K562 (cell line): ENCODE measurements around the gene L3MBTL1. TPM values are rescaled to one million over a fixed set of nuclear protein-coding genes. Genes with fewer than 3 reads are reported as not detected.

Source experiments
- ATAC-seq: fragments of 200-7000 bp; cut with Tn5 transposase; 3 replicates; pipeline ENCODE4 v1.9.1; 2020; ENCODE audit warnings: moderate library complexity
- BruUV-seq: library from RNA; stranded (reverse); fragments of 400-500 nt; replicated peaks from 2 replicates; lab custom pipeline; 2021; lab: Mats Ljungman, UMichigan
- CTCF ChIA-PET: fragments of 300-600 bp; formaldehyde crosslinking; extraction: SDS; loops from one replicate; lab custom pipeline; 2021; ENCODE audit warnings: low intra/inter-chr PET ratio; lab: Yijun Ruan, JAX
- POLR2A ChIA-PET: fragments of 300-600, 350-650 bp; sonication (Branson Sonifier 250); formaldehyde crosslinking; extraction: SDS; loops from one replicate; lab custom pipeline; 2021; ENCODE audit warnings: antibody characterized with exemption, inconsistent platforms; lab: Yijun Ruan, JAX
- DNase-seq, 4 experiments: peaks; one replicate each; pipeline versions ENCODE4 v3.0.0 to v3.0.0-alpha.2; 2011 to 2018; ENCODE audit warnings: low spot score in 3 of 4, mixed read lengths in 3 of 4; ENCODE audit errors: extremely low read depth in 1 of 4
- FAIRE-seq: peaks from 2 replicates; lab custom pipeline; 2011; peaks lifted over from hg19 to GRCh38; lab: Jason Lieb, UNC
- H2AFZ ChIP-seq: 2 replicates; pipeline ENCODE4 v1.6.0; 2011; ENCODE audit warnings: low read depth, low read length, control low read depth, inconsistent platforms
- H3K27ac ChIP-seq: fragments of 200-600 bp; 3 replicates; pipeline ENCODE4 v1.8.0; 2011; ENCODE audit warnings: low read depth, mild to moderate bottlenecking, control low read depth, inconsistent platforms, low read length, moderate library complexity, mixed read lengths; ENCODE audit errors: extremely low read depth
- H3K27me3 ChIP-seq, 2 experiments: fragments of 300-600 bp in 1 of 2; 2 replicates in 1 of 2; 3 replicates in 1 of 2; pipeline versions ENCODE4 v1.6.0 to v1.8.0; 2011; ENCODE audit warnings: inconsistent platforms in 2 of 2, low read length in 2 of 2, mild to moderate bottlenecking in 1 of 2, mixed read lengths in 1 of 2, moderate library complexity in 1 of 2; ENCODE audit not compliant: control insufficient read depth in 2 of 2, insufficient read depth in 2 of 2
- H3K36me3 ChIP-seq: fragments of 300-600 bp; 3 replicates; pipeline ENCODE4 v1.8.0; 2011; ENCODE audit warnings: mild to moderate bottlenecking, low read length, inconsistent platforms; ENCODE audit not compliant: control insufficient read depth, insufficient read depth
- H3K4me1 ChIP-seq, 2 experiments: fragments of 200-600 bp in 1 of 2; replicated peaks in 1 of 2; 2 replicates in 1 of 2; 3 replicates in 1 of 2; pipeline versions ENCODE4 v1.5.1 to v1.8.0; 2011; ENCODE audit warnings: inconsistent platforms in 2 of 2, low read length in 2 of 2, mild to moderate bottlenecking in 1 of 2, mixed read lengths in 1 of 2, moderate library complexity in 1 of 2; ENCODE audit not compliant: control insufficient read depth in 2 of 2, insufficient read depth in 2 of 2
- H3K4me2 ChIP-seq: 2 replicates; pipeline ENCODE4 v1.6.1; 2011; ENCODE audit warnings: low read length, control low read depth, inconsistent platforms, mixed read lengths; ENCODE audit not compliant: insufficient read depth
- H3K4me3 ChIP-seq: fragments of 200-600 bp; sonication (generic), shearing (Covaris generic); 2 replicates; pipeline ENCODE4 v1.5.1; 2016; ENCODE audit warnings: control low read depth, inconsistent platforms
- H3K79me2 ChIP-seq: fragments of 200-600 bp; 3 replicates; pipeline ENCODE4 v1.8.0; 2011; ENCODE audit warnings: low read length, inconsistent platforms; ENCODE audit not compliant: control insufficient read depth, insufficient read depth
- H3K9ac ChIP-seq, 2 experiments: 2 replicates each; pipeline versions ENCODE4 v1.6.0 to v1.6.1; 2011; ENCODE audit warnings: low read depth in 2 of 2, low read length in 2 of 2, control low read depth in 1 of 2, inconsistent platforms in 1 of 2, mild to moderate bottlenecking in 1 of 2, mixed read lengths in 1 of 2; ENCODE audit not compliant: insufficient read depth in 1 of 2
- H3K9me1 ChIP-seq: one replicate; pipeline ENCODE4 v1.6.0; 2011; ENCODE audit warnings: inconsistent platforms, mild to moderate bottlenecking, low read length, moderate library complexity; ENCODE audit not compliant: control insufficient read depth, insufficient read depth
- H3K9me3 ChIP-seq: replicated peaks from 2 replicates; pipeline ENCODE4 v1.5.1; 2011; ENCODE audit warnings: low read depth, low read length, inconsistent platforms; ENCODE audit not compliant: control insufficient read depth, insufficient read depth
- H4K20me1 ChIP-seq: replicated peaks from 2 replicates; pipeline ENCODE4 v1.6.1; 2011; ENCODE audit warnings: low read length, inconsistent platforms, mixed read lengths; ENCODE audit not compliant: control insufficient read depth, insufficient read depth
- MCM3 ChIP-seq: fragments of 450-650 bp; IDR thresholded peaks from 2 replicates; pipeline ENCODE4 v1.6.1; 2016
- NR2C2 ChIP-seq, 2 experiments: fragments of 200-800 bp in 1 of 2; sonication (Bioruptor generic) in 1 of 2; sonication (generic) in 1 of 2; formaldehyde crosslinking in 1 of 2; IDR thresholded peaks; 2 replicates each; pipeline versions ENCODE4 v1.6.1 to v1.8.0; 2016 to 2022; ENCODE audit warnings: mild to moderate bottlenecking in 1 of 2, missing compliant biosample characterization in 1 of 2, missing genetic modification characterization in 1 of 2, missing genetic modification reagents in 1 of 2
- POLR3A ChIP-seq: IDR thresholded peaks from 2 replicates; pipeline ENCODE4 v1.6.1; 2011; ENCODE audit warnings: borderline replicate concordance, mild to moderate bottlenecking, moderate library complexity; ENCODE audit not compliant: insufficient read length, insufficient read depth; ENCODE audit errors: extremely low read depth
- YY1 ChIP-seq, 3 experiments: IDR thresholded peaks; 2 replicates each; pipeline ENCODE4 v1.6.1; 2011; ENCODE audit warnings: low read length in 2 of 3, mild to moderate bottlenecking in 2 of 3, moderate library complexity in 2 of 3, borderline replicate concordance in 1 of 3, control low read depth in 1 of 3, low read depth in 1 of 3; ENCODE audit not compliant: insufficient read depth in 3 of 3, insufficient replicate concordance in 2 of 3, control insufficient read depth in 1 of 3, insufficient read length in 1 of 3; ENCODE audit errors: extremely low read depth in 1 of 3
- ZNF124 ChIP-seq: sonication (generic); formaldehyde crosslinking; IDR thresholded peaks from 2 replicates; pipeline ENCODE4 v1.8.1; 2022; ENCODE audit warnings: missing genetic modification reagents
- WGBS: fragments of 100-300 bp; shearing (Covaris generic); methylation state at CpG from one replicate; pipeline ENCODE4 v1.1.6; 2016; ENCODE audit warnings: low coverage, mixed read lengths; ENCODE audit not compliant: insufficient coverage; ENCODE audit errors: missing lambda C conversion rate; 5-methylcytosine and 5-hydroxymethylcytosine counted together
- in situ Hi-C: fragments of 300-500 bp; cut with MboI; formaldehyde crosslinking; loops from 4 replicates; pipeline ENCODE4 v1.15.0; 2018; ENCODE audit warnings: inconsistent platforms, mixed read lengths
- intact Hi-C: fragments of 100-400 bp; cut with micrococcal nuclease; formaldehyde crosslinking; loops from 2 replicates; pipeline ENCODE4 v1.14.2; 2022
- polyA plus RNA-seq, 8 experiments: library from polyadenylated mRNA; depleted of rRNA in 4 of 8; stranded (reverse) in 5 of 8; unstranded in 3 of 8; fragments of >200 nt; fragmentation: Nextera tagmentation in 2 of 8; fragmentation: Illumina TruSeq in 1 of 8; extraction: Ambion mirVana in 2 of 8; extraction: Trizol in 1 of 8; gene quantifications; 2 replicates each; pipeline versions ENCODE4 v1.2.1 to v1.2.3, GENCODE V29; 2011 to 2014; ENCODE audit warnings: inconsistent platforms in 1 of 8, missing spikeins in 1 of 8
- total RNA-seq, 7 experiments: library from RNA; depleted of rRNA in 6 of 7; stranded (reverse); fragments of >200 nt in 6 of 7; fragmentation: Illumina TruSeq in 2 of 7; extraction: Trizol in 2 of 7; gene quantifications; 2 replicates each; pipeline versions ENCODE4 v1.2.1 to v1.2.3, GENCODE V29; 2011 to 2021; ENCODE audit warnings: low replicate concordance in 1 of 7
- TF ChIP-seq, protein P1 (sequence below), 3 experiments: fragments of 200-800 bp in 1 of 3; fragments of 250-450 bp in 1 of 3; fragments of 450-650 bp in 1 of 3; sonication (Bioruptor Pico) in 1 of 3; sonication (Bioruptor generic) in 1 of 3; formaldehyde crosslinking in 1 of 3; IDR thresholded peaks; 2 replicates each; pipeline versions ENCODE4 v1.6.1 to v1.8.0; 2016 to 2022; ENCODE audit warnings: mild to moderate bottlenecking in 2 of 3, missing genetic modification characterization in 2 of 3, missing compliant biosample characterization in 1 of 3, moderate library complexity in 1 of 3
- TF ChIP-seq, protein P2 (sequence below): fragments of 450-650 bp; IDR thresholded peaks from 2 replicates; pipeline ENCODE4 v1.6.1; 2018; ENCODE audit not compliant: partially characterized antibody
- TF ChIP-seq, protein P3 (sequence below): IDR thresholded peaks from 2 replicates; pipeline ENCODE4 v1.6.1; 2011; ENCODE audit not compliant: insufficient read length; ENCODE audit errors: extremely low read depth

Gene L3MBTL1
- total and polyA plus RNA-seq, 9 of the 15 experiments (the other 6 are each of a cell fraction or from before 2014, with no cell fraction given): 0.77 to 10.0 (median 4.4) TPM

DNA sequence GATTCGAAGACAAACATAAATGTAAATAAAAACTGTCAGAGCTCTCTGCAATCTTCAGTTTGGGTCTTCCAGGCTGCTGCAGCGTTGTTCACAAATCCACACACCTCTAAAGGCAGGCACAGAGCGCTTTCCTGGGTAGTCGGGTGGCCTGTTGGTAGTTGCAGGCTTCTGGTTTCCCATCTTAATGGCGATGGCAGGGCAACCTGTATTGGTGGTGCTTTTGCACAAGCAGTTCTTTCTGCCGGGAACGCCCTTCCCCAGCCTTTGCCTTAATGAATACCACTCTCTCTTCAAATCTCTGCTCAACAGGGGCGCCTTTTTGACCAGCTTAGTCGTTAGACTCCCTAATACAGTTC, 82.5 kb downstream of the L3MBTL1 start:
- FAIRE-seq: peak; percentile 48
- Histone ChIP-seq H2AFZ (peak overlapping the region; percentile 99), H3K36me3 (peaks cover 7% of the 10 kb centered on the region; the same call in 1 of the 3 replicates), H4K20me1 (no peaks in the 10 kb centered on the region), H3K79me2 (peaks cover 6% of the 10 kb centered on the region; the same call in 1 of the 3 replicates), H3K4me1 (peaks cover 4 to 12% of the 10 kb centered on the region in 2 experiments; a peak in 3 of 5 replicates), H3K4me2 (peak overlapping the region; percentile 79), H3K9ac (peak overlapping the region; percentile 83 to 90; a peak in 3 of 4 replicates)
- POLR2A ChIA-PET: interaction anchor here (0.6 to 1.9 kb wide), 9 partner anchors 10 to 1872 kb away, joined by 3 to 7 read pairs (median 3); no protein-coding TSS in a partner anchor
- 21% methylated on average over 9 of the region's 9 CpGs for WGBS
- in situ Hi-C loops: no loop called here
- CTCF ChIA-PET: no interaction called here
- DNase-seq: peak in 1 of 4 experiments; percentile 40
- TSS peak; percentile 99 for BruUV-seq
- TF ChIP-seq ZNF124 (CRISPR knock-in tag) (no peak), MCM3 (no peak), NR2C2 (CRISPR knock-in tag; IDR thresholded peaks at IDR 0.05) (no peak), NR2C2 (tag; IDR thresholded peaks at IDR 0.05) (0 out of 2 replicates have a peak, but pooled peaks have one; percentile 4), POLR3A (no peak), YY1 (IDR thresholded peaks at IDR 0.05; ENCODE audit: borderline replicate concordance in 1 of 3, control insufficient read depth in 1 of 3, extremely low read depth in 1 of 3, insufficient read depth in 3 of 3, insufficient read length in 1 of 3, insufficient replicate concordance in 2 of 3, low read depth in 1 of 3, low read length in 2 of 3) (peak in 1 of 3 experiments; percentile 39)
- TF ChIP-seq, protein P1, sequence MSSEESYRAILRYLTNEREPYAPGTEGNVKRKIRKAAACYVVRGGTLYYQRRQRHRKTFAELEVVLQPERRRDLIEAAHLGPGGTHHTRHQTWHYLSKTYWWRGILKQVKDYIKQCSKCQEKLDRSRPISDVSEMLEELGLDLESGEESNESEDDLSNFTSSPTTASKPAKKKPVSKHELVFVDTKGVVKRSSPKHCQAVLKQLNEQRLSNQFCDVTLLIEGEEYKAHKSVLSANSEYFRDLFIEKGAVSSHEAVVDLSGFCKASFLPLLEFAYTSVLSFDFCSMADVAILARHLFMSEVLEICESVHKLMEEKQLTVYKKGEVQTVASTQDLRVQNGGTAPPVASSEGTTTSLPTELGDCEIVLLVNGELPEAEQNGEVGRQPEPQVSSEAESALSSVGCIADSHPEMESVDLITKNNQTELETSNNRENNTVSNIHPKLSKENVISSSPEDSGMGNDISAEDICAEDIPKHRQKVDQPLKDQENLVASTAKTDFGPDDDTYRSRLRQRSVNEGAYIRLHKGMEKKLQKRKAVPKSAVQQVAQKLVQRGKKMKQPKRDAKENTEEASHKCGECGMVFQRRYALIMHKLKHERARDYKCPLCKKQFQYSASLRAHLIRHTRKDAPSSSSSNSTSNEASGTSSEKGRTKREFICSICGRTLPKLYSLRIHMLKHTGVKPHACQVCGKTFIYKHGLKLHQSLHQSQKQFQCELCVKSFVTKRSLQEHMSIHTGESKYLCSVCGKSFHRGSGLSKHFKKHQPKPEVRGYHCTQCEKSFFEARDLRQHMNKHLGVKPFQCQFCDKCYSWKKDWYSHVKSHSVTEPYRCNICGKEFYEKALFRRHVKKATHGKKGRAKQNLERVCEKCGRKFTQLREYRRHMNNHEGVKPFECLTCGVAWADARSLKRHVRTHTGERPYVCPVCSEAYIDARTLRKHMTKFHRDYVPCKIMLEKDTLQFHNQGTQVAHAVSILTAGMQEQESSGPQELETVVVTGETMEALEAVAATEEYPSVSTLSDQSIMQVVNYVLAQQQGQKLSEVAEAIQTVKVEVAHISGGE (CRISPR knock-in tag; IDR thresholded peaks at IDR 0.05): no peak
- TF ChIP-seq, protein P2, sequence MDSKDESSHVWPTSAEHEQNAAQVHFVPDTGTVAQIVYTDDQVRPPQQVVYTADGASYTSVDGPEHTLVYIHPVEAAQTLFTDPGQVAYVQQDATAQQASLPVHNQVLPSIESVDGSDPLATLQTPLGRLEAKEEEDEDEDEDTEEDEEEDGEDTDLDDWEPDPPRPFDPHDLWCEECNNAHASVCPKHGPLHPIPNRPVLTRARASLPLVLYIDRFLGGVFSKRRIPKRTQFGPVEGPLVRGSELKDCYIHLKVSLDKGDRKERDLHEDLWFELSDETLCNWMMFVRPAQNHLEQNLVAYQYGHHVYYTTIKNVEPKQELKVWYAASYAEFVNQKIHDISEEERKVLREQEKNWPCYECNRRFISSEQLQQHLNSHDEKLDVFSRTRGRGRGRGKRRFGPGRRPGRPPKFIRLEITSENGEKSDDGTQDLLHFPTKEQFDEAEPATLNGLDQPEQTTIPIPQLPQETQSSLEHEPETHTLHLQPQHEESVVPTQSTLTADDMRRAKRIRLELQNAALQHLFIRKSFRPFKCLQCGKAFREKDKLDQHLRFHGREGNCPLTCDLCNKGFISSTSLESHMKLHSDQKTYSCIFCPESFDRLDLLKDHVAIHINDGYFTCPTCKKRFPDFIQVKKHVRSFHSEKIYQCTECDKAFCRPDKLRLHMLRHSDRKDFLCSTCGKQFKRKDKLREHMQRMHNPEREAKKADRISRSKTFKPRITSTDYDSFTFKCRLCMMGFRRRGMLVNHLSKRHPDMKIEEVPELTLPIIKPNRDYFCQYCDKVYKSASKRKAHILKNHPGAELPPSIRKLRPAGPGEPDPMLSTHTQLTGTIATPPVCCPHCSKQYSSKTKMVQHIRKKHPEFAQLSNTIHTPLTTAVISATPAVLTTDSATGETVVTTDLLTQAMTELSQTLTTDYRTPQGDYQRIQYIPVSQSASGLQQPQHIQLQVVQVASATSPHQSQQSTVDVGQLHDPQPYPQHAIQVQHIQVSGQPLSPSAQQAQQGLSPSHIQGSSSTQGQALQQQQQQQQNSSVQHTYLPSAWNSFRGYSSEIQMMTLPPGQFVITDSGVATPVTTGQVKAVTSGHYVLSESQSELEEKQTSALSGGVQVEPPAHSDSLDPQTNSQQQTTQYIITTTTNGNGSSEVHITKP: no peak
- TF ChIP-seq, protein P3, sequence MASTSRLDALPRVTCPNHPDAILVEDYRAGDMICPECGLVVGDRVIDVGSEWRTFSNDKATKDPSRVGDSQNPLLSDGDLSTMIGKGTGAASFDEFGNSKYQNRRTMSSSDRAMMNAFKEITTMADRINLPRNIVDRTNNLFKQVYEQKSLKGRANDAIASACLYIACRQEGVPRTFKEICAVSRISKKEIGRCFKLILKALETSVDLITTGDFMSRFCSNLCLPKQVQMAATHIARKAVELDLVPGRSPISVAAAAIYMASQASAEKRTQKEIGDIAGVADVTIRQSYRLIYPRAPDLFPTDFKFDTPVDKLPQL: no peak
- TF ChIP-seq, all 486 proteins: peak for 2
- intact Hi-C loops: no loop called here
- ATAC-seq: peak; percentile 32
- Histone ChIP-seq H3K9me3 (no peaks in the 10 kb centered on the region), H3K9me1 (no peaks in the 10 kb centered on the region), H3K27me3 (no peaks in the 10 kb centered on the region), H3K27ac (peak overlapping the region; percentile 92), H3K4me3 (peak overlapping the region; percentile 75)
